MCF 10A (cell line): ENCODE data around the gene IFFO2. TPM values are rescaled to one million over a fixed set of nuclear protein-coding genes. Genes with fewer than 3 reads are reported as not detected.

Source experiments
- BruUV-seq: library from RNA; stranded (reverse); fragments of 400-500 nt; replicated peaks from 2 replicates; lab custom pipeline; 2021; lab: Mats Ljungman, UMichigan
- CTCF ChIA-PET: fragments of 300-600 bp; sonication (Branson Sonifier 250); formaldehyde crosslinking; extraction: SDS; loops from one replicate; lab custom pipeline; 2021; ENCODE audit warnings: antibody characterized with exemption, inconsistent platforms; lab: Yijun Ruan, JAX
- POLR2A ChIA-PET: fragments of 300-600, 350-650 bp; sonication (Branson Sonifier 250); formaldehyde crosslinking; extraction: SDS; loops from one replicate; lab custom pipeline; 2020; ENCODE audit warnings: antibody characterized with exemption, inconsistent platforms; lab: Yijun Ruan, JAX
- DNase-seq: peaks from one replicate; pipeline ENCODE4 v3.0.0-alpha.2; 2018; ENCODE audit not compliant: unreplicated experiment
- H3K27ac Mint-ChIP-seq: one replicate; pipeline ENCODE4 v1.8.0; 2022; ENCODE audit warnings: mild to moderate bottlenecking, low read depth, mixed read lengths; ENCODE audit not compliant: unreplicated experiment
- H3K27me3 Mint-ChIP-seq: one replicate; pipeline ENCODE4 v1.8.0; 2022; ENCODE audit warnings: mixed read lengths; ENCODE audit not compliant: insufficient read depth, unreplicated experiment
- H3K36me3 Mint-ChIP-seq: one replicate; pipeline ENCODE4 v1.8.0; 2022; ENCODE audit warnings: mild to moderate bottlenecking, moderate library complexity, mixed read lengths; ENCODE audit not compliant: insufficient read depth, unreplicated experiment
- H3K4me1 Mint-ChIP-seq: one replicate; pipeline ENCODE4 v1.8.0; 2022; ENCODE audit warnings: mixed read lengths; ENCODE audit not compliant: insufficient read depth, unreplicated experiment
- H3K4me3 Mint-ChIP-seq: one replicate; pipeline ENCODE4 v1.8.0; 2022; ENCODE audit warnings: mild to moderate bottlenecking, moderate library complexity, mixed read lengths; ENCODE audit not compliant: unreplicated experiment
- H3K9me3 Mint-ChIP-seq: one replicate; pipeline ENCODE4 v1.8.0; 2022; ENCODE audit warnings: mixed read lengths; ENCODE audit not compliant: unreplicated experiment
- intact Hi-C: fragments of 100-400 bp; cut with micrococcal nuclease; formaldehyde crosslinking; loops from 2 replicates; pipeline ENCODE4 v1.14.1; 2022
- total RNA-seq: library from RNA; stranded (reverse); gene quantifications from 2 replicates; pipeline ENCODE4 v1.2.3, GENCODE V29; 2022
- TF ChIP-seq, protein P1 (sequence below): fragments of 200-600 bp; IDR thresholded peaks from one replicate; pipeline ENCODE4 v1.8.0; 2022; ENCODE audit warnings: antibody characterized with exemption, mild to moderate bottlenecking; ENCODE audit not compliant: unreplicated experiment

Gene IFFO2
- total RNA-seq, 1 experiment from 2014 or later: 21.0 TPM

DNA sequence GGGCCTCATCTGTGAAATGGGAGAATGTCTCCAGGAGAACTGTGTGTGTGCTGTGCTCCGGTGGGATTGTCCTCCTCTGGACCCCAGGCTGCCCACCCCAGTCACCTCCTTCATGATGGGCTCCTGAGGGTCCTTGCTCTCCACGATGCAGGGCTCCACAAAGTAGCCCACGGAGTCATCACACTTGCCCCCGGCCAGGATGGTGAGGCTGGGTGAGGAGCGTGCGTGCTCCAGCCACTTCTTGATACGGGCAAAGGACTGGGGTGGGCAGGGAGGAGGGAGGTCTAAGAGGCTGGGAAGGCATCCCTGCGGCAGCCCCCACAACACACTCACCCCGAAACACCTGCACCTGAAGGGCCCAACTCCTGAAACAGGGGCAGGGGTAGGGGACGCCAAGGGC, 80.3 kb downstream of the IFFO2 start:
- no peak overlapping the region for H3K4me3 Mint-ChIP-seq
- no peaks in the 10 kb centered on the region for H3K9me3 Mint-ChIP-seq
- no peaks in the 10 kb centered on the region for H3K27me3 Mint-ChIP-seq
- no peak overlapping the region for H3K27ac Mint-ChIP-seq
- no peak for DNase-seq
- no peaks in the 10 kb centered on the region for H3K36me3 Mint-ChIP-seq
- ChIA-PET CTCF (interaction anchor here (0.6 to 4.1 kb wide), 9 partner anchors 9 to 386 kb away, joined by 3 to 40 read pairs (median 4); no protein-coding TSS in a partner anchor), POLR2A (interaction anchor here (0.7 kb wide), 1 partner anchor 123 kb away, joined by 3 read pairs; no protein-coding TSS in a partner anchor)
- no peaks in the 10 kb centered on the region for H3K4me1 Mint-ChIP-seq
- TF ChIP-seq, protein P1, sequence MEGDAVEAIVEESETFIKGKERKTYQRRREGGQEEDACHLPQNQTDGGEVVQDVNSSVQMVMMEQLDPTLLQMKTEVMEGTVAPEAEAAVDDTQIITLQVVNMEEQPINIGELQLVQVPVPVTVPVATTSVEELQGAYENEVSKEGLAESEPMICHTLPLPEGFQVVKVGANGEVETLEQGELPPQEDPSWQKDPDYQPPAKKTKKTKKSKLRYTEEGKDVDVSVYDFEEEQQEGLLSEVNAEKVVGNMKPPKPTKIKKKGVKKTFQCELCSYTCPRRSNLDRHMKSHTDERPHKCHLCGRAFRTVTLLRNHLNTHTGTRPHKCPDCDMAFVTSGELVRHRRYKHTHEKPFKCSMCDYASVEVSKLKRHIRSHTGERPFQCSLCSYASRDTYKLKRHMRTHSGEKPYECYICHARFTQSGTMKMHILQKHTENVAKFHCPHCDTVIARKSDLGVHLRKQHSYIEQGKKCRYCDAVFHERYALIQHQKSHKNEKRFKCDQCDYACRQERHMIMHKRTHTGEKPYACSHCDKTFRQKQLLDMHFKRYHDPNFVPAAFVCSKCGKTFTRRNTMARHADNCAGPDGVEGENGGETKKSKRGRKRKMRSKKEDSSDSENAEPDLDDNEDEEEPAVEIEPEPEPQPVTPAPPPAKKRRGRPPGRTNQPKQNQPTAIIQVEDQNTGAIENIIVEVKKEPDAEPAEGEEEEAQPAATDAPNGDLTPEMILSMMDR: no peak
- intact Hi-C loops: no loop called here
- BruUV-seq: no TSS peak

DNA sequence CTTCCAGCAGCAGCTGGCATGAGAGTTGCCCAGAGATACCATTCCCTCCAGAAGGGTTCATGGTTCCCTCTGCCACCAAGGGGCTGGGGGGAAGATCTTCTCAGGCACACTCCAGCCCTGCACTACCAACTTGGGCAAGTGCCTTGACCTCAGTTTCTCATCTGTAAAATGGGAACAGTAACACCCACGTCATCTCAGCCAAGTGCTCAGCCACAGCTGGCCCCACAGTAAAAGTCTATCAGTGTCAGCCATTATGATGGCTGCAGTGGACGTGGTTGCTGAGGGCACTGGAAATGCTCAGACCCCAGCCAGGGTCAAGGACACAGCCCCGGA, 80.7 kb downstream of the IFFO2 start:
- H3K9me3 Mint-ChIP-seq: no peaks in the 10 kb centered on the region
- intact Hi-C loops: loop anchor here (1.0 kb wide), 1 partner anchor 278 kb away; no protein-coding TSS in a partner anchor
- no peak overlapping the region for H3K27ac Mint-ChIP-seq
- H3K36me3 Mint-ChIP-seq: no peaks in the 10 kb centered on the region
- no TSS peak for BruUV-seq
- no peaks in the 10 kb centered on the region for H3K27me3 Mint-ChIP-seq
- CTCF ChIA-PET: interaction anchor here (0.6 to 4.1 kb wide), 12 partner anchors 10 to 294 kb away, joined by 3 to 40 read pairs (median 3); no protein-coding TSS in a partner anchor
- H3K4me3 Mint-ChIP-seq: no peak overlapping the region
- no peaks in the 10 kb centered on the region for H3K4me1 Mint-ChIP-seq
- TF ChIP-seq, protein P1: no peak
- no peak for DNase-seq
- POLR2A ChIA-PET: interaction anchor here (0.7 kb wide), 1 partner anchor 123 kb away, joined by 3 read pairs; no protein-coding TSS in a partner anchor

DNA sequence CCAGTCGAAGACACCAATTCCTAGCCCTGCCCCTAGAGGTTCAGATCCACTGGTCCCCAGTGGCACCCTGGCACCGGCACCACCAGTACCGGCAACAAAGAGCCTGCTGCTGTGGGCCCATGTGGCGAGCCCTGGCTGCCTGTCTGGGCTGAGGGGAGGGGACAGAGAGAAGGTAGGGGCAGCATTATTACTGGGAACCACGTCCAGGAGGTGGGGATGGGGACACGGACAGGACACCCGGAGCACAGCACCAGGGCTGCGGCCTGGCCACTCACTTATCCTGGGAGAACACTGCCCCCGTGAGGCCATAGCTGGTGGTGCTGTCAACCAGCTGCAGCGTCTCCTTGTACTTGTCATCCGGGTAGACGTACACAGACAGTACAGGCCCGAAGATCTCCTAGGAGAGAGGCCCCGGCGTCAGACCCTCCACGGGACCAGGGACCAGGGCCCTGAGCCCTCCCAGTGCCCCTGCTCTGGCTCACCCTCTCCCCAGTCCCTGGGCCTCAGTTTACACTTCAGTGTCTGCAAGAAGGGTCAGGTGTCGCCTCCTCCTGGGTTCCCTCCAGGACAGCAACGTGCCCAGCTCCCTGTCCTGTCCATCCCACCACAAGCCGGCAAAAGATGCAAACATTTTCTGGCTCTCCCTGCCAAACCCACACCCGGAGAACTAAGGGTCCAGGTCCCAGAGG, 81.2 kb downstream of the IFFO2 start:
- Mint-ChIP-seq H3K9me3 (no peaks in the 10 kb centered on the region), H3K27me3 (no peaks in the 10 kb centered on the region), H3K4me3 (no peak overlapping the region), H3K4me1 (no peaks in the 10 kb centered on the region), H3K27ac (no peak overlapping the region), H3K36me3 (no peaks in the 10 kb centered on the region)
- no TSS peak for BruUV-seq
- DNase-seq: peak; percentile 76
- TF ChIP-seq, protein P1: peak; percentile 81
- intact Hi-C loops: loop anchor here (1.0 kb wide), 1 partner anchor 278 kb away; no protein-coding TSS in a partner anchor
- CTCF ChIA-PET: interaction anchor here (0.6 to 4.1 kb wide), 16 partner anchors 10 to 298 kb away, joined by 3 to 40 read pairs (median 3); no protein-coding TSS in a partner anchor
- POLR2A ChIA-PET: interaction anchor here (0.6 to 0.7 kb wide), 2 partner anchors 124 to 767 kb away, joined by 3 read pairs; no protein-coding TSS in a partner anchor

DNA sequence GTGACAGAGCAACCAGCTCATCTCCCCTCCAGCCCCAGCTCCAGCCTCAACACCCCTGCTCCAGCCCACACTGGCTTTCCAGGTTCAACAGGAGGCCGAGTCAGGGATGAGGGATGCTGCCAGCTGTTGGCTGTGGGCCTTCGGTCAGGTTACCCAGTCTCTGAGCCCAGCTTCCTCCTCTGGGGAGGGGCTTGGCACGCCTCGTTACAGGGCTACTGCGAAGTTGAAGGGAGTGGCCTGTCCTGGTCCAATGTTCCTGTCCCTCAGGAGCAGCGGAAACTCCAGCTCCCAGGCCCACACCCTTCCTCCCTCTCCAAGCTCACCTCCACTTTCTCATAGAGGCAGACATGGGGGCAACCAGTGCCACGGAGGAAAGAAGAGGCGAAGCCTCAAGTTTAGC, 81.9 kb downstream of the IFFO2 start:
- no TSS peak for BruUV-seq
- Mint-ChIP-seq H3K9me3 (no peaks in the 10 kb centered on the region), H3K27me3 (no peaks in the 10 kb centered on the region), H3K27ac (no peak overlapping the region), H3K36me3 (no peaks in the 10 kb centered on the region), H3K4me1 (no peaks in the 10 kb centered on the region), H3K4me3 (no peak overlapping the region)
- TF ChIP-seq, protein P1: no peak
- CTCF ChIA-PET: interaction anchor here (0.8 to 4.1 kb wide), 15 partner anchors 9 to 312 kb away, joined by 3 to 40 read pairs (median 4); no protein-coding TSS in a partner anchor
- DNase-seq: no peak
- intact Hi-C loops: loop anchor here (5.0 kb wide), 1 partner anchor 192 kb away; no protein-coding TSS in a partner anchor
- POLR2A ChIA-PET: no interaction called here
